CD14-positive monocyte (primary cell): ENCODE measurements around the gene HSDL1. TPM values are rescaled to one million over a fixed set of nuclear protein-coding genes. Genes with fewer than 3 reads are reported as not detected.

Experiments used
- DNase-seq, 3 donors: peaks; one replicate each; pipeline ENCODE4 v3.0.0-alpha.2; 2011 to 2022
- H2AFZ ChIP-seq: 2 replicates; pipeline ENCODE4 v1.6.0; 2012; ENCODE audit warnings: mild to moderate bottlenecking, low read depth, low read length, inconsistent platforms; ENCODE audit not compliant: insufficient read depth, poor library complexity, severe bottlenecking
- H3K27ac ChIP-seq, 2 donors: 1 replicate in 1 of 2; 2 replicates in 1 of 2; pipeline ENCODE4 v1.5.1; 2012 to 2013; ENCODE audit warnings: low read length in 2 of 2, control low read depth in 1 of 2, inconsistent platforms in 1 of 2, low read depth in 1 of 2, mild to moderate bottlenecking in 1 of 2
- H3K27me3 ChIP-seq, 2 donors: one replicate each; pipeline versions ENCODE4 v1.6.0 to v1.6.1; 2011 to 2013; ENCODE audit warnings: low read length in 2 of 2; ENCODE audit not compliant: control insufficient read depth in 2 of 2, insufficient read depth in 2 of 2
- H3K36me3 ChIP-seq, 2 donors: replicated peaks in 1 of 2; 1 replicate in 1 of 2; 2 replicates in 1 of 2; pipeline versions ENCODE4 v1.5.1 to v1.6.1; 2012 to 2013; ENCODE audit warnings: low read length in 2 of 2, control low read depth in 1 of 2, inconsistent platforms in 1 of 2, mild to moderate bottlenecking in 1 of 2; ENCODE audit not compliant: insufficient read depth in 2 of 2, control insufficient read depth in 1 of 2
- H3K4me1 ChIP-seq, 2 donors: 1 replicate in 1 of 2; 2 replicates in 1 of 2; pipeline versions ENCODE4 v1.5.1 to v1.6.1; 2012 to 2013; ENCODE audit warnings: low read length in 2 of 2, control low read depth in 1 of 2, inconsistent platforms in 1 of 2, mild to moderate bottlenecking in 1 of 2, moderate library complexity in 1 of 2; ENCODE audit not compliant: insufficient read depth in 2 of 2, control insufficient read depth in 1 of 2
- H3K4me2 ChIP-seq: replicated peaks from 2 replicates; pipeline ENCODE3; 2012; ENCODE audit warnings: low read length, moderate library complexity, mild to moderate bottlenecking; ENCODE audit not compliant: poor library complexity, severe bottlenecking; ENCODE audit errors: extremely low read depth
- H3K4me3 ChIP-seq, 3 experiments: fragments of 200-600 bp in 1 of 3; sonication (generic) in 1 of 3; replicated peaks in 1 of 3; 1 replicate in 2 of 3; 2 replicates in 1 of 3; pipeline ENCODE4 v1.5.1; 2011 to 2013; ENCODE audit warnings: low read length in 3 of 3, mild to moderate bottlenecking in 3 of 3, control low read depth in 2 of 3, low read depth in 2 of 3, inconsistent platforms in 1 of 3, moderate library complexity in 1 of 3
- H3K79me2 ChIP-seq: 2 replicates; pipeline ENCODE4 v1.6.0; 2012; ENCODE audit warnings: mild to moderate bottlenecking, control low read depth, inconsistent platforms, low read length, moderate library complexity; ENCODE audit not compliant: insufficient read depth
- H3K9ac ChIP-seq: 2 replicates; pipeline ENCODE4 v1.6.0; 2017; ENCODE audit warnings: low read length, mild to moderate bottlenecking; ENCODE audit not compliant: insufficient read depth, poor library complexity, severe bottlenecking
- H3K9me3 ChIP-seq, 2 donors: replicated peaks in 1 of 2; 1 replicate in 1 of 2; 2 replicates in 1 of 2; pipeline versions ENCODE4 v1.5.1 to v1.6.1; 2012 to 2013; ENCODE audit warnings: low read length in 2 of 2, control low read depth in 1 of 2; ENCODE audit not compliant: control insufficient read depth in 1 of 2, insufficient read depth in 1 of 2
- H4K20me1 ChIP-seq: 2 replicates; pipeline ENCODE4 v1.6.0; 2012; ENCODE audit warnings: mild to moderate bottlenecking, low read length, control low read depth, moderate library complexity; ENCODE audit not compliant: insufficient read depth
- H3K27ac Mint-ChIP-seq, 7 donors: one replicate each; pipeline ENCODE4 v1.8.0; 2020; ENCODE audit warnings: mild to moderate bottlenecking in 7 of 7, mixed read lengths in 7 of 7, moderate library complexity in 6 of 7, inconsistent platforms in 2 of 7
- H3K27me3 Mint-ChIP-seq, 3 donors: one replicate each; pipeline ENCODE4 v1.8.0; 2021 to 2022; ENCODE audit warnings: low read depth in 3 of 3, mild to moderate bottlenecking in 3 of 3, mixed read lengths in 3 of 3, moderate library complexity in 3 of 3, inconsistent platforms in 1 of 3
- H3K36me3 Mint-ChIP-seq, 2 donors: one replicate each; pipeline ENCODE4 v1.8.0; 2020; ENCODE audit warnings: mixed read lengths in 2 of 2, inconsistent platforms in 1 of 2, mild to moderate bottlenecking in 1 of 2
- H3K4me1 Mint-ChIP-seq: one replicate; pipeline ENCODE4 v1.8.0; 2020; ENCODE audit warnings: mild to moderate bottlenecking, mixed read lengths
- H3K4me3 Mint-ChIP-seq, 2 donors: one replicate each; pipeline ENCODE4 v1.8.0; 2020; ENCODE audit warnings: mild to moderate bottlenecking in 2 of 2, mixed read lengths in 2 of 2, moderate library complexity in 1 of 2
- H3K9me3 Mint-ChIP-seq, 7 donors: one replicate each; pipeline ENCODE4 v1.8.0; 2020 to 2022; ENCODE audit warnings: mixed read lengths in 7 of 7, mild to moderate bottlenecking in 6 of 7, moderate library complexity in 6 of 7, inconsistent platforms in 2 of 7
- WGBS: methylation state at CpG from one replicate; pipeline ENCODE4 v1.1.5; 2013; ENCODE audit warnings: missing lambda C conversion rate; ENCODE audit not compliant: insufficient coverage; 5-methylcytosine and 5-hydroxymethylcytosine counted together
- intact Hi-C, 2 donors: fragments of 100-400 bp; cut with micrococcal nuclease; formaldehyde crosslinking; loops; one replicate each; pipeline versions ENCODE4 v1.15.0 to v1.15.1; 2023
- polyA plus RNA-seq, 3 donors: library from polyadenylated mRNA; depleted of rRNA in 1 of 3; unstranded in 2 of 3; stranded (reverse) in 1 of 3; fragments of 300-500 nt in 2 of 3; fragments of >200 nt in 1 of 3; fragmentation: Illumina TruSeq in 2 of 3; gene quantifications; 1 replicate in 2 of 3; 2 replicates in 1 of 3; pipeline ENCODE4 v1.2.3, GENCODE V29; 2012 to 2021
- TF ChIP-seq, protein P1 (sequence below): fragments of 200-600 bp; IDR thresholded peaks from one replicate; pipeline ENCODE4 v1.8.0; 2022; ENCODE audit warnings: antibody characterized with exemption, mild to moderate bottlenecking

HSDL1 gene
- polyA plus RNA-seq, 3 donors, result 7.3 to 13.3 (median 8.0) TPM

DNA sequence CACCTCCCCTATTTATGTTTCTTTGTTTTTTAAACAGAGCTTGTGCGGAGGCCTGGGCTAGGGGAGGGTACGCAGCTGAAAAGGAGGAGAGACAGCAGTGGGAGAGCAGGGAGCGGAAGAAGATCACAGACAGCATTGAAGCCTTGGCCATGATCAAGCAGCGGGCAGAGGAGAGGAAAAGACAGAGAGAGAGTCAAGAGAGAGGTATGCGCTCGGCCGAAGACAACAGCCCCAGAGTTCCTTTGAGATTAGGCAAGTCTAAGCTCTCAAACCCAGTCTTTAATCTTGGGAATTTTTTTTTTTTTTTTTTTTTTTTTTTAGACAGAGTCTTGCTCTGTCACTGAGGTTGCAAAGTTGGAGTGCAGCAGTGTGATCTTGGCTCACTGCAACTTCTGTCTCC lies 20.8 kb upstream of the HSDL1 start:
- WGBS, result 90% methylated on average over 3 of the region's 7 CpGs
- peaks cover 2 to 12% of the 10 kb centered on the region in 2 donors for H3K27me3 ChIP-seq
- H3K9me3 Mint-ChIP-seq, result no peaks in the 10 kb centered on the region
- no peak overlapping the region for H3K27ac ChIP-seq
- no peak overlapping the region for H3K27ac Mint-ChIP-seq
- no peaks in the 10 kb centered on the region for H3K79me2 ChIP-seq
- H3K36me3 Mint-ChIP-seq, result no peaks in the 10 kb centered on the region
- H3K9me3 ChIP-seq, result no peaks in the 10 kb centered on the region
- DNase-seq, result no peak
- intact Hi-C loops, result no loop called here
- H3K4me3 Mint-ChIP-seq, result peak overlapping the region in 1 of 2 donors; percentile 61
- TF ChIP-seq, protein P1, sequence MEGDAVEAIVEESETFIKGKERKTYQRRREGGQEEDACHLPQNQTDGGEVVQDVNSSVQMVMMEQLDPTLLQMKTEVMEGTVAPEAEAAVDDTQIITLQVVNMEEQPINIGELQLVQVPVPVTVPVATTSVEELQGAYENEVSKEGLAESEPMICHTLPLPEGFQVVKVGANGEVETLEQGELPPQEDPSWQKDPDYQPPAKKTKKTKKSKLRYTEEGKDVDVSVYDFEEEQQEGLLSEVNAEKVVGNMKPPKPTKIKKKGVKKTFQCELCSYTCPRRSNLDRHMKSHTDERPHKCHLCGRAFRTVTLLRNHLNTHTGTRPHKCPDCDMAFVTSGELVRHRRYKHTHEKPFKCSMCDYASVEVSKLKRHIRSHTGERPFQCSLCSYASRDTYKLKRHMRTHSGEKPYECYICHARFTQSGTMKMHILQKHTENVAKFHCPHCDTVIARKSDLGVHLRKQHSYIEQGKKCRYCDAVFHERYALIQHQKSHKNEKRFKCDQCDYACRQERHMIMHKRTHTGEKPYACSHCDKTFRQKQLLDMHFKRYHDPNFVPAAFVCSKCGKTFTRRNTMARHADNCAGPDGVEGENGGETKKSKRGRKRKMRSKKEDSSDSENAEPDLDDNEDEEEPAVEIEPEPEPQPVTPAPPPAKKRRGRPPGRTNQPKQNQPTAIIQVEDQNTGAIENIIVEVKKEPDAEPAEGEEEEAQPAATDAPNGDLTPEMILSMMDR, result no peak
- H3K36me3 ChIP-seq, result no peaks in the 10 kb centered on the region
- H3K9ac ChIP-seq, result no peak overlapping the region
- no peaks in the 10 kb centered on the region for H4K20me1 ChIP-seq
- H3K4me1 Mint-ChIP-seq, result no peaks in the 10 kb centered on the region
- H3K4me2 ChIP-seq, result no peak overlapping the region
- H3K4me1 ChIP-seq, result no peaks in the 10 kb centered on the region
- H3K4me3 ChIP-seq, result no peak overlapping the region
- H3K27me3 Mint-ChIP-seq, result peaks cover 21 to 41% (median 32%) of the 10 kb centered on the region in 3 donors
- H2AFZ ChIP-seq, result no peak overlapping the region

DNA sequence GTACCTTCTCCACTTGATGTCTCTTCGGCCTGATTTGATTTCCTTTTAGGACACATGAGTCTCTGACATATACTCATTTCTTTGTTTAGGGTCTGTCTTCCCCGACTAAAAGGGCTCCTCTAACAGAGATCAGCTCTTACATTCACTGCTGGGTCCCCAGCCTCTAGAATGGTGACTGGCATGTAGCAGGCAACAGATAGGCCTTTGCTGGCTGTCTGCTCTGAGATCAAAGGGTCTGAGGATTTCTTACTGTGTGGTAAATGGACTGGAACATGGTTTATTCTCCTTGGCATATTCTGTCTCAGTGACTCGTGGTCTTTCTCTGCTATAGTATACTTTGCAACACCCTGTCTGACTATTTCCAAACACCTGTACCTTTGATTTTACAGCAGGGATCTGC lies 16.8 kb upstream of the HSDL1 start:
- H3K9ac ChIP-seq, result no peak overlapping the region
- H3K36me3 ChIP-seq, result no peaks in the 10 kb centered on the region
- H3K9me3 Mint-ChIP-seq, result no peaks in the 10 kb centered on the region
- H3K4me2 ChIP-seq, result no peak overlapping the region
- no peaks in the 10 kb centered on the region for H3K4me1 Mint-ChIP-seq
- peaks cover 35 to 57% (median 38%) of the 10 kb centered on the region in 3 donors for H3K27me3 Mint-ChIP-seq
- H3K36me3 Mint-ChIP-seq, result peaks cover 0 to 2% of the 10 kb centered on the region in 2 donors
- H3K4me1 ChIP-seq, result no peaks in the 10 kb centered on the region
- 92% methylated on average over 2 of the region's 3 CpGs for WGBS
- no peaks in the 10 kb centered on the region for H3K9me3 ChIP-seq
- H3K27ac Mint-ChIP-seq, result no peak overlapping the region
- TF ChIP-seq, protein P1, result no peak
- H3K4me3 Mint-ChIP-seq, result no peak overlapping the region
- H3K4me3 ChIP-seq, result no peak overlapping the region
- H3K27ac ChIP-seq, result no peak overlapping the region
- no peak overlapping the region for H2AFZ ChIP-seq
- no peaks in the 10 kb centered on the region for H4K20me1 ChIP-seq
- H3K79me2 ChIP-seq, result no peaks in the 10 kb centered on the region
- H3K27me3 ChIP-seq, result peaks cover 15 to 31% of the 10 kb centered on the region in 2 donors
- intact Hi-C loops, result no loop called here
- no peak for DNase-seq
